AG09309 (cell line): ENCODE measurements around the gene CD164L2.

Source experiments
- DNase-seq: peaks from one replicate; pipeline ENCODE4 v3.0.0-alpha.2; 2010; ENCODE audit warnings: low read depth
- H3K4me3 ChIP-seq: 2 replicates; pipeline ENCODE4 v1.5.1; 2011; ENCODE audit warnings: mild to moderate bottlenecking, low read depth, low read length, moderate library complexity; ENCODE audit not compliant: control insufficient read depth
- CTCF ChIP-seq: IDR thresholded peaks from 2 replicates; pipeline ENCODE4 v1.5.1; 2011; ENCODE audit warnings: mild to moderate bottlenecking, low read depth, low read length, inconsistent platforms; ENCODE audit not compliant: insufficient read depth, control insufficient read depth; ENCODE audit errors: missing control alignments

CD164L2 gene

GRCh38 chr1:27427816-27428315 is 44.7 kb upstream of the CD164L2 start:
- TF ChIP-seq CTCF, result no peak
- H3K4me3 ChIP-seq, result no peak overlapping the region
- no peak for DNase-seq

GRCh38 chr1:27427329-27427728 is 44.2 kb upstream of the CD164L2 start:
- TF ChIP-seq CTCF, result no peak
- no peak overlapping the region for H3K4me3 ChIP-seq
- no peak for DNase-seq

- no peak overlapping the region for H3K4me3 ChIP-seq
- TF ChIP-seq CTCF, result no peak
- DNase-seq, result no peak
These were observed 40.6 kb upstream of the CD164L2 start for GRCh38 chr1:27423709-27424108.

- DNase-seq, result peak; percentile 82
- TF ChIP-seq CTCF, result no peak
- H3K4me3 ChIP-seq, result no peak overlapping the region
These were observed 35.4 kb upstream of the CD164L2 start for GRCh38 chr1:27418326-27419185.

- H3K4me3 ChIP-seq, result no peak overlapping the region
- TF ChIP-seq CTCF, result no peak
- DNase-seq, result no peak
These were observed 34.6 kb upstream of the CD164L2 start for GRCh38 chr1:27417713-27418112.

- DNase-seq, result no peak
- TF ChIP-seq CTCF, result peak; percentile 77
- H3K4me3 ChIP-seq, result no peak overlapping the region
These were observed 33.4 kb upstream of the CD164L2 start for GRCh38 chr1:27416387-27417111.
